HUES6 (cell line): ENCODE results near the gene ERGIC1.

ENCODE experiments used
- H3K27ac ChIP-seq: 2 replicates; pipeline ENCODE4 v1.7.0; 2013; ENCODE audit warnings: low read depth, mild to moderate bottlenecking, low read length, inconsistent platforms
- H3K27me3 ChIP-seq: 2 replicates; pipeline ENCODE4 v1.6.1; 2013; ENCODE audit warnings: low read length; ENCODE audit not compliant: control insufficient read depth, insufficient read depth
- H3K36me3 ChIP-seq: 2 replicates; pipeline ENCODE4 v1.6.1; 2013; ENCODE audit warnings: low read length; ENCODE audit not compliant: control insufficient read depth, insufficient read depth
- H3K4me1 ChIP-seq: 2 replicates; pipeline ENCODE4 v1.6.1; 2013; ENCODE audit warnings: low read length; ENCODE audit not compliant: control insufficient read depth, insufficient read depth
- H3K4me3 ChIP-seq: 2 replicates; pipeline ENCODE4 v1.5.1; 2013; ENCODE audit warnings: low read depth, low read length
- H3K9ac ChIP-seq: one replicate; pipeline ENCODE4 v1.6.1; 2013; ENCODE audit warnings: mild to moderate bottlenecking, low read length
- H3K9me3 ChIP-seq: 2 replicates; pipeline ENCODE4 v1.6.1; 2013; ENCODE audit warnings: low read depth, low read length; ENCODE audit not compliant: control insufficient read depth, insufficient read depth

Gene ERGIC1

DNA sequence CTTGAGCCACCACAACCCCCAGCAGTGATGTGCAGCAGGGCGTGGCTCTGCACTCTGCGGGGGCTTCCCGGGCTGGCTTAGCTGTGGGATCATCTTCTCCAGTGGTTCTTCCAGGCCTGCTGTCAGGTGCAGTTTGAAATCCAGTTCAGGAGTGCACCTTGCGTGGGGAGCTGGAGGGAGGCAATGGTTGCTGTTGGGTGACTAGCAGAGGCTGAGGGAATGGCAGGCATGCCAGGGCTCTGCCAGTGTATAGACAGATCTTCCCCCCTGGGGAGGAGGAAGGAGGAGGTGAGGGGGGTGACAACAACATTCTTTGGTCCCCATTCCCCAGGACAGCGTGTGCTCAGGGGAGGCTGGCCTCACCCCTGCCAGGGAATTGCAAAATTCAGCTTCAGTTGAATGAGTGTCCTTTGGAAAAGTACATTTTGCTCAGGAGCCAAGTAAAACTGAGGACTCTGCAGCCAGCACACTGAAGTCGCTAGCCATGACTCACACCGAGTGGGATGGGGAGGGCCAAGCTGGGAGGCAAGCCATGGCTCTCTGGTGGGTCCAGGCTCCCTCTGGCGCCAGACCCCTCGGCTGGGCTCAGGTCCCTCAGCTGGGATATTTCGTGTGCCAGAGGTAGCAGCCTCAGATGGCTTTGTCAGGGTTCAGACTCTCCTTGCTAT, 35.0 kb downstream of the ERGIC1 start:
- Histone ChIP-seq H3K36me3 (0 out of 2 replicates have a peak, but pooled peaks cover 3% of the 10 kb centered on the region), H3K4me3 (no peak overlapping the region), H3K4me1 (peaks cover 40% of the 10 kb centered on the region), H3K27ac (no peak overlapping the region), H3K9me3 (no peaks in the 10 kb centered on the region), H3K9ac (no peak overlapping the region), H3K27me3 (no peaks in the 10 kb centered on the region)

DNA sequence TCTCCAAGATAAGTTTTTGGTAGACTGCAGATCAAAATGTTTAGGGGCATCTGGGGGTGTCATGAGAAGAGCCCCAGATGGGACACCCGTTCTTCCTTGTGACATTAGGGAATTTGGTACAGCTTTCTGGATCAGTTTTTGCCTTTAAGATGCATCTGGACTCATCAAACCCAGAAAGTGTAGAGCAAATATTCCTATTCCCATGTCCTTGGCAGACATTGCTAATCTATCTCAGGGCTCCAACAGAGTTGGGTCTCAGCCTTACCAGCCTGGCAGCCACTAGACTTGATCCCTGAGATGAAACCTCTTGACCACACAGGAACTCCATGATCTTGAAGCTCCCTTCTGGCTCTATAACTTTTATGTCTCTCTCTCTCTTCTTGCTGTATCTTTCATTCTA, 35.6 kb downstream of the ERGIC1 start:
- H3K27ac ChIP-seq, result no peak overlapping the region
- H3K9me3 ChIP-seq, result no peaks in the 10 kb centered on the region
- H3K4me3 ChIP-seq, result no peak overlapping the region
- no peak overlapping the region for H3K9ac ChIP-seq
- no peaks in the 10 kb centered on the region for H3K27me3 ChIP-seq
- H3K4me1 ChIP-seq, result peaks cover 40% of the 10 kb centered on the region
- 0 out of 2 replicates have a peak, but pooled peaks cover 3% of the 10 kb centered on the region for H3K36me3 ChIP-seq

DNA sequence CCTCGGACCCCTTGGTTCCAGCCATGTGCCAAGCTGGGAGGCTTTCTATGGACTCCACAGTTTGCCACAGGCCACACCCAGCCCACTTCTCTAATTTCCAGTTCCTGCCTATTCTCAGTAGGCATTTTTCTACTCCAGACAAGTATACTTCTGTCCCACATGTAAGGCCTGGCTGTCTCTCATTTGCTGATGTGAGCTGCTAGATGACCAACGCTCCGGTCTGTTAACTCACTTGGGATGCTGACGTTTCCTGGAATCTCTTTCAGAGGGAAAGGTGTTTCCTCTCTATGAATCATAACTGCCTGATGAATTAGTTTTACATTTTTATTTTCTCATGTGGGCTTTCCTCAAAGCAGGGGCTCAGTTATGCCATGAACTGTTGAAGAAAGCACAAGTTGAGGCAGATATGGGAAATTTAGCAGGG, 36.3 kb downstream of the ERGIC1 start:
- Histone ChIP-seq H3K9me3 (no peaks in the 10 kb centered on the region), H3K4me3 (no peak overlapping the region), H3K4me1 (peaks cover 40% of the 10 kb centered on the region), H3K9ac (no peak overlapping the region), H3K27ac (no peak overlapping the region), H3K36me3 (0 out of 2 replicates have a peak, but pooled peaks cover 3% of the 10 kb centered on the region), H3K27me3 (no peaks in the 10 kb centered on the region)

DNA sequence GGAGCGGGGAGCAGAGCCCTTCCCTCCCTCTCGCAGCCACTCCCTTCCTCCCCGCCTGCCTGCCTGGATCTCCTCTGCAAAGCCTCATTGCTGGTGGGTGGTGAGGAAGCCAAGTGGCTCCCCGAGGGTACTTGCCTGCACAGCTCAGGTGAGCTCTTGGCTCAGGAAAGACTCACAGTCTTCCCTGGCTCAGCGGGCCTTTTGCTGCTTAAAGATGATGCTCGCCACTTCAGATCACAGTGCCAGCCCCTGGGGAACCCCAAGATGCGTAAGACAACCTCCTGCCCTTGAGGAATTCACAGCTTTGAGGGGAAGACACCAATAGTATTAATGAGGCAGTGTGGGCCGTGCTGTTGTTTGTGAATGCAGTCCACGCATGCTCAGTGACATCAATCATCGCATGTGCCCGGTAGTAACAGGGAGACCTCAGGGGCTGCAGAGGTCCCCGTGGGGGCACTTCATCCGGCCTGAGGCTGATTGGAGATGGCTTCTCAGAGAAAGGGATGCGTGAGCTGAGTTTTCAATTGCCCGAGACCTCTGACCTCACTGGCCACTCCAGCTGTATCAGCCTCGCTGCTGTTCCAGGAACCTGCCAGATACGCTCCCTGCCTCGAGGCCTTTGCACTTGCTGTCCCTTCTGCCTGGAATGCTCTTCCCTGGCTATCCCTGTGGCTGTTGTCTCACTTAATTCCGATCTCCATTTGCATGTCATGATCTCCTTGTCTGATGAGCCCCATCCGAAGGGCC, 36.8 kb downstream of the ERGIC1 start:
- Histone ChIP-seq H3K9ac (no peak overlapping the region), H3K4me1 (peaks cover 40% of the 10 kb centered on the region), H3K9me3 (no peaks in the 10 kb centered on the region), H3K27ac (no peak overlapping the region), H3K36me3 (0 out of 2 replicates have a peak, but pooled peaks cover 3% of the 10 kb centered on the region), H3K27me3 (no peaks in the 10 kb centered on the region), H3K4me3 (no peak overlapping the region)

- Histone ChIP-seq H3K9me3 (no peaks in the 10 kb centered on the region), H3K36me3 (0 out of 2 replicates have a peak, but pooled peaks cover 3% of the 10 kb centered on the region), H3K4me1 (peaks cover 33% of the 10 kb centered on the region), H3K27me3 (no peaks in the 10 kb centered on the region), H3K4me3 (no peak overlapping the region), H3K27ac (no peak overlapping the region), H3K9ac (no peak overlapping the region)
These were observed 37.5 kb downstream of the ERGIC1 start for GRCh38 chr5:172871536-172871935.

DNA sequence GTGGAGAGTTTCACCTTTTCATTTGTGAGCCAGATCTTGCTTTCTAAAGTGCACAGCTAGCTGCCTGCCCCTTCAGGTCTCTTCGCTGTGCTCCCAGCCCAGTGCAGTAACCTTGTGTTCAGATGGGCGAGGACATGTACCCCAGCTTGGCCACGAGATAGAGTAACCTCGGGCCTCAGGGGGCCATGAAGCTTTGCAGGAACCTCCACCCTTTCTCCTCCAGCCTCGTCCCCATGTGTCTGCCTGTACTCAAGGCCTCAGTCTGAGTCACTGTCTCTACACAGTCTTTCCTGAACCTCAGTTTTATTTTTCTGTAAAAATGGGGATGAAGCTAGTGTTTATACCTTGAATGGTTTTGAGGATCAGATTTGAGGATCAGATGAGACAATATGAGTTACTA, 37.9 kb downstream of the ERGIC1 start:
- no peak overlapping the region for H3K4me3 ChIP-seq
- no peak overlapping the region for H3K9ac ChIP-seq
- H3K4me1 ChIP-seq, result peaks cover 29% of the 10 kb centered on the region
- H3K27me3 ChIP-seq, result no peaks in the 10 kb centered on the region
- H3K9me3 ChIP-seq, result no peaks in the 10 kb centered on the region
- H3K36me3 ChIP-seq, result 0 out of 2 replicates have a peak, but pooled peaks cover 3% of the 10 kb centered on the region
- no peak overlapping the region for H3K27ac ChIP-seq

DNA sequence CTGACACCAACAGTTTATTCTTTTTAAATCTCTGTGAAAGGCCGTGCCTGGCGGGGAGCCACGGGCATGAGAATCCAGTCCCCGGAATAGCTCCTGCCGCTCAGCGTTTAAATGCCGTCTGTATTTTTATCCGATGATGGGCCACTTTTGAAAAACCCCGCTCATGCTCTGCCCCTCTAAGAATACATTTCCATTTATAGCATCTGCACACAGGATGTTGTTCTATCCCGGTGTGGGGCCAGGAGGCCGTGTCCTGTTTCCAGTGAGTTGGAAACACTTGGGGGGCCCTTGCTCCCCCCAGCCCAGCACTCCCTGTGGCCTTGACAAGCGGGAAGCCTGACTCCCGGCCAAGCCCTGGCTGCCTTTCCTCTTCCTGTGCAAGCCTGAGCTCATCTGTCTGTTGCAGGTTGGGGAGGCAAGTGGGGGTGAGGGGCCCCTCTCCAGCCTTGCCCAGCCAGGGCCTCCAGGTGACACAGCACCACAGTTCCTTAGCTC, 39.0 kb downstream of the ERGIC1 start:
- H3K4me3 ChIP-seq, result no peak overlapping the region

DNA sequence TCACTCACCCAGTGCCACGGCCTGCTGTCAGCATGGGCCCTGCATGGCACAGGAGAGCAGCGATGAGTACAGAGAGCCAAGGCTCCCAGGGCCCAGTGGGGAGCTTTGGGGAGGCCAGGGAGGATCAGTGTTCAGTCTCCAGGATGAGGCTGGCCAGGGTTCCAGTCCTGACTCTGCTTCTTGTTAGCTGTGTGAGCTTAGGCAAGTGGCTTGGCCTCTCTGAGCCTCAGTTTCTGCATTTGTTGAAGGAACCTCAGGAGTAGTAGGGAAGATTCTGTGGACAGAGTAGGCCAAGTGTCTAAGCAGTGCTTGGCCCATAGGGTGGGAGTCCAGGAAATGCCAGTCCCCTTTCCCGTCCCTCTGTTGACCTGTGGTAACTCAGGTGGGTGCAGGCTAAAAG, 39.5 kb downstream of the ERGIC1 start:
- Histone ChIP-seq H3K4me3 (no peak overlapping the region), H3K9me3 (no peaks in the 10 kb centered on the region), H3K36me3 (0 out of 2 replicates have a peak, but pooled peaks cover 5% of the 10 kb centered on the region), H3K9ac (no peak overlapping the region), H3K27ac (no peak overlapping the region), H3K27me3 (no peaks in the 10 kb centered on the region), H3K4me1 (peaks cover 14% of the 10 kb centered on the region)

More for the DNA sequence above, 39.0 kb downstream of the ERGIC1 start:
- no peaks in the 10 kb centered on the region for H3K9me3 ChIP-seq
- H3K36me3 ChIP-seq, result 0 out of 2 replicates have a peak, but pooled peaks cover 5% of the 10 kb centered on the region
- no peak overlapping the region for H3K27ac ChIP-seq
- no peak overlapping the region for H3K9ac ChIP-seq
- peaks cover 18% of the 10 kb centered on the region for H3K4me1 ChIP-seq
- no peaks in the 10 kb centered on the region for H3K27me3 ChIP-seq

- H3K9ac ChIP-seq, result no peak overlapping the region
These were observed 40.8 kb downstream of the ERGIC1 start for GRCh38 chr5:172874647-172875504.

DNA sequence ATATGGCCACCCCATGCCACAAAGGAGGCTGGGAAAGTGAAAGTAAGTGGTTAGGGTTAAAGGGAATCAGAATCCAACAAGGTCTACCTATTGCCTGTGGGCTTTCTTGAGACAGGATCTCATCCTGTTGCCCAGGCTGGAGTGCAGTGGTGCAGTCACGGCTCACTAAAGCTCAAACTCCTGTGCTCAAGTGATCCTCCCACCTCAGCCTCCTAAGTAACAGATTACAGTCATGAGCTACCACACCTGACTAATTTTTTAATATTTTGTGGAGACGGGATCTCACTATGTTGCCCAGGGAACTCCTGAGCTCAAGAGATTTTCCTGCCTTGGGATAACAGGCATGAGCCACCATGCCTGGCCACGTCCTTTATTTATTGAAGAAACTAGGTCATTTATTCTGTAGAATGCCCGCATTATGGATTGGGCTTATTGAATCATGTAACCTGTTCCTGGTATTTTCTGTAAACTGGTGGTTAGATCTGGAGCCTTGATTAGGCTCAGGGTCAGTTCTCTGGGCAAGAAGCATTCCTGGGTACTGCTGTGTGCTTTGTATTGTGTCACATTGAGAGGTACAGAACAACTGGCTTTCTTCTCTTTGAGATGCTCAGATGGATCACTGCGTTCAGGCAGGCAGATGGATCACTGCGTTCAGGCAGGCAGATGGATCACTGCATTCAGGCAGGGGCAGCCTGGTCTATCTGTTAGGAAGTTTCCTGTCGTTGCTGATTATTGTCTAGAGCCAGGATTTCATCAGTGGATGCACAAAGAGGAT, 41.6 kb downstream of the ERGIC1 start:
- H3K4me3 ChIP-seq, result no peak overlapping the region
- H3K27me3 ChIP-seq, result no peaks in the 10 kb centered on the region
- H3K9ac ChIP-seq, result no peak overlapping the region
- H3K36me3 ChIP-seq, result 0 out of 2 replicates have a peak, but pooled peaks cover 5% of the 10 kb centered on the region
- H3K4me1 ChIP-seq, result peaks cover 6% of the 10 kb centered on the region; the same call in 1 of the 2 replicates
- no peak overlapping the region for H3K27ac ChIP-seq
- no peaks in the 10 kb centered on the region for H3K9me3 ChIP-seq

More at GRCh38 chr5:172874647-172875504, 40.8 kb downstream of the ERGIC1 start:
- H3K4me1 ChIP-seq, result peaks cover 10% of the 10 kb centered on the region; the same call in 1 of the 2 replicates
- H3K4me3 ChIP-seq, result no peak overlapping the region
- H3K27ac ChIP-seq, result no peak overlapping the region
- 0 out of 2 replicates have a peak, but pooled peaks cover 5% of the 10 kb centered on the region for H3K36me3 ChIP-seq
- no peaks in the 10 kb centered on the region for H3K9me3 ChIP-seq
- H3K27me3 ChIP-seq, result no peaks in the 10 kb centered on the region
